Measurements from ENCODE around the gene DACT3.

GRCh38 chr19:46610851-46611770, 49.9 kb downstream of the DACT3 start:
- no peak for TF ChIP-seq CTCF (IDR thresholded peaks at IDR 0.05)
- no peak for TF ChIP-seq POLR2A (IDR thresholded peaks at IDR 0.05)

Measured in lower leg skin (tissue), 3 donors.